ENCODE measurements around the gene NUDT5. TPM values are rescaled to one million over a fixed set of nuclear protein-coding genes. Genes with fewer than 3 reads are reported as not detected.

Gene NUDT5
- polyA plus RNA-seq, 1 donor (not counting 4 experiments of a cell fraction or from before 2014, with no cell fraction given): 125 TPM

- Histone ChIP-seq H3K4me2 (ENCODE audit: control insufficient read depth, extremely low read depth, insufficient read depth, low read depth, low read length) (peak overlapping the region; percentile 83), H3K9me3 (ENCODE audit: control insufficient read depth, low read depth, low read length) (no peaks in the 10 kb centered on the region), H3K4me1 (ENCODE audit: control insufficient read depth, extremely low read depth, insufficient read depth, low read length) (peaks cover 14% of the 10 kb centered on the region), H3K4me3 (ENCODE audit: control insufficient read depth in 2 of 3, extremely low read depth in 1 of 3, insufficient read depth in 2 of 3, low read depth in 1 of 3, low read length in 3 of 3) (peak overlapping the region in 2 of 3 experiments; percentile 35 to 36), H3K27ac (ENCODE audit: control insufficient read depth, insufficient read depth, low read length) (peak overlapping the region; percentile 87), H4K20me1 (ENCODE audit: control insufficient read depth, extremely low read depth, insufficient read depth, low read length) (no peaks in the 10 kb centered on the region), H2AFZ (ENCODE audit: control insufficient read depth, low read length) (peak overlapping the region; percentile 67), H3K9me1 (ENCODE audit: control insufficient read depth, extremely low read depth, insufficient read depth, low read length) (no peaks in the 10 kb centered on the region), H3K79me2 (ENCODE audit: control insufficient read depth, insufficient read depth, low read length) (peaks cover 3% of the 10 kb centered on the region), H3K9ac (ENCODE audit: control insufficient read depth, extremely low read depth, insufficient read depth, low read length) (peak overlapping the region; percentile 71), H3K36me3 (ENCODE audit: control insufficient read depth in 2 of 2, extremely low read depth in 1 of 2, insufficient read depth in 2 of 2, low read length in 2 of 2) (peaks cover 12 to 22% of the 10 kb centered on the region in 2 experiments), H3K27me3 (ENCODE audit: control insufficient read depth, extremely low read depth, insufficient read depth, low read length) (no peaks in the 10 kb centered on the region)
- DNase-seq (ENCODE audit: low read depth, low spot score): no peak
- dilution Hi-C loops (cut with MboI; ENCODE audit: extremely low pct_ligation_motif_present, low sequenced_read_pairs): no loop called here
- FAIRE-seq: peak; percentile 84
- TF ChIP-seq CTCF (optimal IDR thresholded peaks at IDR 0.05 in 1 of 3, IDR thresholded peaks at IDR 0.05 in 1 of 3, conservative IDR thresholded peaks at IDR 0.05 in 1 of 3; ENCODE audit: extremely low read depth in 1 of 3, insufficient read depth in 2 of 3, low read length in 3 of 3) (no peak), EZH2 (IDR thresholded peaks at IDR 0.05; ENCODE audit: low read length) (no peak)
Observed at GRCh38 chr10:12241810-12242529, 46.3 kb upstream of the NUDT5 start.

DNA sequence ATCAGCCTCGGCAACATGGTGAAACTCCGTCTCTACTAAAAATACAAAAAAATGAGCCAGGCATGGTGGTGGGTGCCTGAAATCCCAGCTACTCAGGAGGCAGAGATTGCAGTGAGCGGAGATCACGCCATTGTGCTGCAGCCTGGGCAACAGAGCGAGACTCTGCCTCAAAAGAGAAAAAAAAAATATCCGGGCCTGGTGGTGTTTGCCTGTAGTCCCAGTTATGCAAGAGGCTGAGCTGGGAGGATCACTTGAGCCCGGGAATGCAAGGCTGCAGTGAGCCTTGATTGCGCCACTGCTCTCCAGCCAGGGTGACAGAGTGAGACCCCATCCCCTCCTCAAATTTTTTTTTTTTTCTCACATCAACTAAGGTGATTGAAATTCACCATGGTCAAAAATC is 43.1 kb upstream of the NUDT5 start:
- no peak overlapping the region for H2AFZ ChIP-seq (ENCODE audit: control insufficient read depth, low read length)
- peaks cover 6 to 14% of the 10 kb centered on the region in 2 experiments for H3K36me3 ChIP-seq (ENCODE audit: control insufficient read depth in 2 of 2, extremely low read depth in 1 of 2, insufficient read depth in 2 of 2, low read length in 2 of 2)
- no peaks in the 10 kb centered on the region for H3K9me3 ChIP-seq (ENCODE audit: control insufficient read depth, low read depth, low read length)
- H3K9ac ChIP-seq (ENCODE audit: control insufficient read depth, extremely low read depth, insufficient read depth, low read length): no peak overlapping the region
- H3K27ac ChIP-seq (ENCODE audit: control insufficient read depth, insufficient read depth, low read length): no peak overlapping the region
- H3K4me3 ChIP-seq (ENCODE audit: control insufficient read depth in 2 of 3, extremely low read depth in 1 of 3, insufficient read depth in 2 of 3, low read depth in 1 of 3, low read length in 3 of 3): no peak overlapping the region
- peaks cover 3% of the 10 kb centered on the region for H3K79me2 ChIP-seq (ENCODE audit: control insufficient read depth, insufficient read depth, low read length)
- H3K9me1 ChIP-seq (ENCODE audit: control insufficient read depth, extremely low read depth, insufficient read depth, low read length): no peaks in the 10 kb centered on the region
- H3K4me2 ChIP-seq (ENCODE audit: control insufficient read depth, extremely low read depth, insufficient read depth, low read depth, low read length): no peak overlapping the region
- dilution Hi-C loops (cut with MboI; ENCODE audit: extremely low pct_ligation_motif_present, low sequenced_read_pairs): no loop called here
- no peak for DNase-seq (ENCODE audit: low read depth, low spot score)
- H3K4me1 ChIP-seq (ENCODE audit: control insufficient read depth, extremely low read depth, insufficient read depth, low read length): peaks cover 17% of the 10 kb centered on the region
- no peak for TF ChIP-seq EZH2 (IDR thresholded peaks at IDR 0.05; ENCODE audit: low read length)
- TF ChIP-seq CTCF (optimal IDR thresholded peaks at IDR 0.05 in 1 of 3, IDR thresholded peaks at IDR 0.05 in 1 of 3, conservative IDR thresholded peaks at IDR 0.05 in 1 of 3; ENCODE audit: extremely low read depth in 1 of 3, insufficient read depth in 2 of 3, low read length in 3 of 3): no peak
- H3K27me3 ChIP-seq (ENCODE audit: control insufficient read depth, extremely low read depth, insufficient read depth, low read length): no peaks in the 10 kb centered on the region
- FAIRE-seq: no peak
- no peaks in the 10 kb centered on the region for H4K20me1 ChIP-seq (ENCODE audit: control insufficient read depth, extremely low read depth, insufficient read depth, low read length)
